HEK293 (cell line): ENCODE measurements around the gene NELL1.

ENCODE experiments used
- KLF9 ChIP-seq: fragments of 450-650 bp; formaldehyde crosslinking; IDR thresholded peaks from 2 replicates; pipeline ENCODE4 v1.5.1; 2016; ENCODE audit warnings: missing biosample characterization, missing genetic modification characterization, low read depth
- MYNN ChIP-seq: fragments of 450-650 bp; formaldehyde crosslinking; IDR thresholded peaks from 2 replicates; pipeline ENCODE4 v1.5.1; 2016; ENCODE audit warnings: missing biosample characterization, missing genetic modification characterization, borderline replicate concordance
- TF ChIP-seq, protein P1 (sequence below): fragments of 450-650 bp; formaldehyde crosslinking; IDR thresholded peaks from 2 replicates; pipeline ENCODE4 v1.5.1; 2016; ENCODE audit warnings: missing biosample characterization, missing genetic modification characterization
- TF ChIP-seq, protein P2 (sequence below): fragments of 450-650 bp; formaldehyde crosslinking; IDR thresholded peaks from 2 replicates; pipeline ENCODE4 v1.5.1; 2016; ENCODE audit warnings: missing biosample characterization, missing genetic modification characterization

DNA sequence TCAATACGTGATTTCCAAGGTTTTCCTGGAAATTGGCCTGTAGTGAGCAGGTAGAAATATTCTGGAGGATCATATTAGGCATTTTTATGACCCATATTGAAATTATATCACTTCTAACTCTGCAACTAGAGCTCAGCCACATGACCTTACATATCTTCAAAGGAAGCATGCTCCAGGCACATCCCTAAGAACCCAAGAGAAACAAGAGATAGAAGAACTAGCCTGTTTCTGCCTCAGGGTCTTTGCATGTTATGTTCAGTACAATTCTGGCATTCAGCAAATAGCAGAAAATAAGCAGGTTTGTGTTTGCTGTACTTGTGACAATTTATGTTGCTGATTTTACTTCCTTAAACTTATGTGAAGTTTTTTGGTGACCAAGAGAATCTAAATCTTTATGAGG, 859.8 kb downstream of the NELL1 start:
- TF ChIP-seq, protein P1, sequence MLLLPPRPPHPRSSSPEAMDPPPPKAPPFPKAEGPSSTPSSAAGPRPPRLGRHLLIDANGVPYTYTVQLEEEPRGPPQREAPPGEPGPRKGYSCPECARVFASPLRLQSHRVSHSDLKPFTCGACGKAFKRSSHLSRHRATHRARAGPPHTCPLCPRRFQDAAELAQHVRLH (tag by site-specific recombination): no peak
- TF ChIP-seq MYNN (tag by site-specific recombination) (no peak), KLF9 (no peak)
- TF ChIP-seq, protein P2, sequence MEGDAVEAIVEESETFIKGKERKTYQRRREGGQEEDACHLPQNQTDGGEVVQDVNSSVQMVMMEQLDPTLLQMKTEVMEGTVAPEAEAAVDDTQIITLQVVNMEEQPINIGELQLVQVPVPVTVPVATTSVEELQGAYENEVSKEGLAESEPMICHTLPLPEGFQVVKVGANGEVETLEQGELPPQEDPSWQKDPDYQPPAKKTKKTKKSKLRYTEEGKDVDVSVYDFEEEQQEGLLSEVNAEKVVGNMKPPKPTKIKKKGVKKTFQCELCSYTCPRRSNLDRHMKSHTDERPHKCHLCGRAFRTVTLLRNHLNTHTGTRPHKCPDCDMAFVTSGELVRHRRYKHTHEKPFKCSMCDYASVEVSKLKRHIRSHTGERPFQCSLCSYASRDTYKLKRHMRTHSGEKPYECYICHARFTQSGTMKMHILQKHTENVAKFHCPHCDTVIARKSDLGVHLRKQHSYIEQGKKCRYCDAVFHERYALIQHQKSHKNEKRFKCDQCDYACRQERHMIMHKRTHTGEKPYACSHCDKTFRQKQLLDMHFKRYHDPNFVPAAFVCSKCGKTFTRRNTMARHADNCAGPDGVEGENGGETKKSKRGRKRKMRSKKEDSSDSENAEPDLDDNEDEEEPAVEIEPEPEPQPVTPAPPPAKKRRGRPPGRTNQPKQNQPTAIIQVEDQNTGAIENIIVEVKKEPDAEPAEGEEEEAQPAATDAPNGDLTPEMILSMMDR (tag by site-specific recombination): no peak
